HG02678 (cell line): Measurements from ENCODE around the gene ATP6V0D1.
"Not testable (repeated sequence)": the region's sequence is repeated elsewhere in the genome, so short reads cannot be mapped to it uniquely, and the experiment has no call there.

Experiments
- ATAC-seq: cut with Tn5 transposase; IDR thresholded peaks from one replicate; pipeline ENCODE4 v1.9.1; 2021; ENCODE audit warnings: mild to moderate bottlenecking, moderate library complexity; ENCODE audit not compliant: unreplicated experiment

Gene ATP6V0D1

DNA sequence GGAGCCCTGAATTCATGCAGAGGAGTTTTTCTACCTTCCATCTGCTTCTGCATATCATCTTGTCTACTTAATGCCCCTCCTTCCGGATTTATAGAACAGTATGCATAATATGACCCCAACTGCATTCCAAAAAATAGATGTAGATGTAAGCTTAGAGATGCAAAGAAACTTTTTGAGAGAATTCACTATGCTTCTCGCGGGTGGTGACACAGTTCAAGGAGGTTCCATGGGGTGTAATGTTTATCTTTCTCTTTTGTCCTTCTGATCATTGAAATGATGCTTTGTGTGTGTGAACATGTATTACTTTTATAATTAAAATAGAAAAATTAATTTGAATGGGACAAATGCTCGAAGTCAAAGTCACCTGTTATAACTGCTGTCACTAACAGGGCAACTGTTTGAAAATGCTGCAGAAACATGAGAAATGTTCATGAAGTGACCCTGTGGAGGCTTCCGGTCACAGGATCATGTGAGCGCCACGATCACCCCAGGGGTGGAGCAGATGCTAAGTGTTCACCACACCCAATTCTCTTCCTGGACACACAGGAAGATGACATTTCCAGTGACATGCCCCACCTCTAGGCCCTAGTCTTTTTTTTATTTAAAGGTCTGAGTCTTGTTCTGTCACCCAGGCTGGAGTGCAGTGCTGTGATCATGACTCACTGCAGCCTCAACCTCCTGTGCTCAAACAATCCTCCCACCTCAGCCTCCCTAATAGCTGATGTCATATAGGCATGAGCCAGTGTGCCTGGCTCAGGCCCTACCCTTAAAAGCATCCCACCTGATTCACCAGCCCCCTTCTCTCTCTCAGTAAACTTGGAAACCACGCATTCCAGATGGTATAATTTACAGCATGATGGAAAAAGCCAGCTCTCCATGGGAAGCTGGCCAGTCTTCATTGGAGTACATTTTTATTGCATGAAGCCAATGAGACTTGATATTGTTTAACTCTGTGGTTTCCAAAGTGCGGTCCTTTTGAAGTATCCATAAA lies 23.4 kb upstream of the ATP6V0D1 start:
- no peak for ATAC-seq

DNA sequence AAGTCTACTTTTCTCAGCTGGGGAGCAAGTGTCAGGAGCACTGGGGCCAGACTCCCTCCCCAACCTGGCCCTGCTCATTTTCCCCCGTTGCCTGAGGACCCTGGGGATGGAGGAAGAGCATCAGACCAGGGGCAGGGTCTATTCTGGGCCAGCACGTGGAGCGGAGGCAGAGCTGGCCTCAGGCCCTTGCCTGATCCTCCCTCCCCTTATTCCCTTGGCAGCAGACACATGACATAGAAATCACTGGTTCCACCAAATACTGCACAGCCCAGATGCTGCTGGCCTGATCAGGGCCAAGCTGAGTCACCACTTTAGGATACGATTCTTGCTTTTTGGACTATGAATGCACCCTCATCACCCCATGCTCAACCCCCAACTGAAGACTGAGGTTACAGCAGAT lies 18.1 kb upstream of the ATP6V0D1 start:
- no peak for ATAC-seq

DNA sequence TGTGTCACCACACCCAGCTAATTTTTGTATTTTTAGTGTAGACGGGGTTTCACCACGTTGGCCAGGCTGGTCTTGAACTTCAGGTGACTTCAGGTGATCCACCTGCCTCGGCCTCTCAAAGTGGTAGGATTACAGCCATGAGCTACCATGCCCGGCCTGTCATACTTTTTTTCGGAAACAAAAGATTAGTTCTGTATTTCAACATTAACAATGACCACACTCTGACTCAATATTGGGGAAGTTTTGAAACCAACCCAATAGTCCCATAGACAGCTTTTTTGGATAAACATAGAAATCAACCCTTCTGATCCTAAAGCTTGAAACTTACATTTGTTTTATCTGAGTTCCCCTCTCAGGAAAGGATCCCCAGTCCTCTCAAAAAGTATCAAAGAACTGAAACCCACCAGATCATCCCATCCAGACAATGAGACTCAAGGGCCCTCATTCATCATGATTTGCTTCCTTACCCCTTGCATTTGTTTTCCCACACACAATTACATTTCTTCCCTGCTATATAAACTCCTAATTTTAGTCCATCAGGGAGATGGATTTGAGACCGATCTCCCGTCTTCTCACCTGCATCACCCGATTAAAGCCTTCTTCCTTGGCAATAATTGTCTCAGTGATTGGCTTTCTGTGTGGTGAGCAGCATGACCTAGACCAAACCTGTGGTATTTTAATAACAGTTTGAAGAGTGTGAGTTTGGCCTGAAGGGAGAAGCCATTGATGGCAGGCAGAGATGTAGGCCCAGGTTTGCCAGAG lies 9.6 kb upstream of the ATP6V0D1 start:
- ATAC-seq = no peak

DNA sequence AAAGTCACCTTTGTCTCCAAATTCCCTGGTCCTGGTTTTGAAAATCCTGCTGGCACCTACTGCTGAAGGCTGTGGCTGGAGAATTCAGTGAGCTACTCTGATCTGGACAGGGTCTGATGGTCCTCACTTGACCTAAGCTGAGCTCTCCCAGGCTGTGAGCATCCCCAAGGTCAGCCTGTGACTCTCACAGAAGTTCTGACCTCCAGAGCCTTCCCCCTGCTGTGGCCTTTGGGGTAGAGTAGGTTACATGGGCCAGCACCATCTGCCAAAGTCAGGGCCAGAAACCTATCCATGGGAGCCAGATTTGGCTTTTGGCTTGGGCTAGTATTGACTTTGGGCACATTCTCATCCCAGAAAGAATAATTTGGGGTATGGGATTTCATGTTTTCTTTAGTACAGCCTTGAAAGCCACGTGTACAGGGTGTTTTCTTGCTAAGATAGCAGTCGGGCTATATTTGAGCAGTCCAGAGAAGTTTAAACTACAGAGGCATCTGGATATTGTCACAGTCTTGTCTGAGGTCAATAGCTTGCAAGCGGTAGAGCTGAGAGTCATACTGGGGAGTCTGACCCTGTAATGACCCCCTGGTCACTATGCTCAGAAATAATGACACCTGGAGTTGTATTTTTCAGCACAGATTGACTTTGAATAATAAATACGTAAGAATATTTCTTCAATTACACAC lies 8.6 kb upstream of the ATP6V0D1 start:
- ATAC-seq = no peak

DNA sequence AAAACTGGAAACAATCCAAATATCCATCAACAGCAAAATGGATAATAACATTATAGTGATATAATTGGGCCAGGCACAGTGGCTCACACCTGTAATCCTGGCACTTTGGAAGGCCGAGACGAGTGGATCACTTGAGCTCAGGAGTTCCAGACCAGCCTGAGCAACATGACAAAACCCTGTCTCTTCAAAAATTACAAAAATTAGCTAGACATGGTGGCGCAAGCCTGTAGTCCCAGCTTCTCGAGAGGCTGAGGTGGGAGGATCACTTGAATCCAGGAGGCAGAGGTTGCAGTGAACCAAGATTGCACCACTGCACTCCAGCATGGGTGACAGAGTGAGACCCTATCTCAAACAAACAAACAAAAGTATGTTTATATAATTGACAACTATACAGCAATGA lies 6.6 kb upstream of the ATP6V0D1 start:
- not testable (repeated sequence) for ATAC-seq

DNA sequence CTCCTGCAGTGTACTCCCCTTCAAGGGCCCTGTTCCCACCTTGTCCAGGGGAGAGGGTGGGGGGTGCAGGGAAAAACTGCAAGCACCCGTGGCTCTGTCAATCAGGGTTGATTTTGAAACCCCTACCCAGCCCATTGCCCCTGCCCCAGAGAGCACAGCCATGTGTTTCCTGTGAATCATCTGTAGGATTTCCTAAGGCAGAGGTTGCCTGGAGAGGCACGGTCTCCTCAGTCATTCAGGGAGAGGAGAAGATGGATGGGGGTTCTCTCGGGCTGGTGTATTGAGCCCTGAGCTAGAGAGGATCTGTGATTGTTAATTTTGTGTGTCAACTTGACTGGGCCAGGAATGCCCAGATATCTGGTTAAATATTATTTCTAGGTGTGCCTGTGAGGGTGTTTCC lies 5.8 kb upstream of the ATP6V0D1 start:
- no peak for ATAC-seq

DNA sequence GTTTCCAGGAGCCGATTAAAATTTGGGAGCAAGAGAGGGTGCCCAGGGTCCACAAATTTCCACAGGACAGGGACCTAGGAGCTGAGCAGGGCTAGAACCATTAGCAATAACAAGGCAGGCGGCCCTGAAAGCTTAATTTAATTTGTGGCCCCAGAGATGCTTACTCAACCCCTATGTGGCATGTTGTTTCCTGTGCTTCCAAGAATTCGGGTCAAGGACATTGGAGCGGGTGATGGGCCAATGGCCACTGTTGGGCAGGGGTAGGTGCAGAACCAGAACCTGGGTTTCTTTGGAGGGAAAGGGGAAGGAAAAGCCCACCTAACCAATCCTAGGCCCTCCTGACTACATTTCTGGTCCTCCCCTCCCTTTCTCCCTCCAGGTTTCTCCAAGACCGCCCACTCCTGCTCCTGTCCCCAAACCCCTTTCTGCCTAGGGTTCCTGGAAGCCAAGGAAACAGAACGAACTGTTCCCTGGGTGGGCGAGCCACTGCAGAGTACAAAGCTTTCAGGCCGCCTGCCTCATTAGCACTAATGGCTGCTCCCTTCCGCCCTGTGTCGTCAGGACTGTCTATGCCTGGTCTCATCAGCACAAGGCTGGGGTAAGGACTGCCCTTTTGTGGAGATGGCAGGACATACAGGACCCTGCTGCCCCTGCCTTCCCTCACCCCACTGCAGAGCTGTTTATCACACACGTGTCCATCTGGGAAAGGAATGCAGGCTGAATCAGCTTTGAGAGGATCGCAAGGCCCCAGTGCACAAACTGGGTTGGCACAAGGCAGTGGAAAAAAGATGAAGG lies 3.0 kb upstream of the ATP6V0D1 start:
- ATAC-seq = no peak

DNA sequence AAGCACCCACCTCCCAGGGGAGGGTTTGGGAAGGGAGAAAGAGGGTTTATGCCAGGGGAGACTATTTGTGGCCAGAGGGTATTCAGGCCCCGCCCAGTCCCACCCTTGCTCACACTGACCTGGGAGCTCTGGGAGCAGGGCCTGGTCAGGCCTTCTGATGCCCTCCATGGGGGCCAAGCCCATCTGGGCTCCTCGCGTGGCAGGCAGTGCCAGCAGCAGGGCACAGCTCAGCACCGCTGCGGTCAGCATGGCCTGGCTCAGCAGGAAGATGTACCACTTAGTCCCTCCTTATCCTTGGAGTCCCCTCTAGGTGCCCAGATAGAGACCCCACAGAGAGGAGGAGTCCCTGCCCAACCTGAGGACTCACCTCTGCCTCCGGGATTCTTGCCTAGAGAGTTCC lies 2.2 kb upstream of the ATP6V0D1 start, which contains the start of gene AGRP:
AGRP (minus strand) TSS at position 398 of the 400 bp plus-strand sequence; CDS start at position 249, 149 bp downstream.
- no peak for ATAC-seq

DNA sequence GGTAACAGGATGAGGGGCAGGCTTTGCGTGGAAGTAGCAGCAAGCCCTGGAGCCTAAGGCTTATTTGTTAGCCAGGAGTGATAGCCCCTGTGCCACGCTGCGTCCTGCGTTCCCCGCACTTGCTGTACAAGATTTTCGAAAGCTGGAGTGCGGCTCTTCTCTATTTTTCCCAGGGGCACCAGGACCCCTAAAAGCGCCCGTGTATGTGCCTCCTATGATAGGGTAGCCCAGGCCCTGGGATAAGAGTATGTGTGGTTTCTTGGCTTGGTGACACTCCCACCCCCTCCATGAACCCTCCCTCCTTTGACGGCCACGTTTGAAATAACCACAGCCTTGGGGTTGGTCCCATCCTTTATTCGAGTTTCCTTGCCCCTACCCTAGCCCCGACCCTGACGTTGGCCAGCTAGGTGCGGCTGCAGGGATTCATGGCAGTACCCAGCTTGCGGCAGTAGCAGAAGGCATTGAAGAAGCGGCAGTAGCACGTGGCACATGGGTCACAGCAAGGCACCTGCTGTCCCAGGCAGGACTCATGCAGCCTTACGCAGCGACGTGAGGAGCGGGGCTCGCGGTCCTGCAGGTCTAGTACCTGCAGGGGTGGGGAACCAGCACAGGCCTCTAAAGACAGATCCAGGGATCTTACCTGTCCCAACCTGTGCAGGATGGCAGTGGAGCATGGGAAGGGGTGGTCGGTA lies 1.4 kb upstream of the ATP6V0D1 start:
- no peak for ATAC-seq

DNA sequence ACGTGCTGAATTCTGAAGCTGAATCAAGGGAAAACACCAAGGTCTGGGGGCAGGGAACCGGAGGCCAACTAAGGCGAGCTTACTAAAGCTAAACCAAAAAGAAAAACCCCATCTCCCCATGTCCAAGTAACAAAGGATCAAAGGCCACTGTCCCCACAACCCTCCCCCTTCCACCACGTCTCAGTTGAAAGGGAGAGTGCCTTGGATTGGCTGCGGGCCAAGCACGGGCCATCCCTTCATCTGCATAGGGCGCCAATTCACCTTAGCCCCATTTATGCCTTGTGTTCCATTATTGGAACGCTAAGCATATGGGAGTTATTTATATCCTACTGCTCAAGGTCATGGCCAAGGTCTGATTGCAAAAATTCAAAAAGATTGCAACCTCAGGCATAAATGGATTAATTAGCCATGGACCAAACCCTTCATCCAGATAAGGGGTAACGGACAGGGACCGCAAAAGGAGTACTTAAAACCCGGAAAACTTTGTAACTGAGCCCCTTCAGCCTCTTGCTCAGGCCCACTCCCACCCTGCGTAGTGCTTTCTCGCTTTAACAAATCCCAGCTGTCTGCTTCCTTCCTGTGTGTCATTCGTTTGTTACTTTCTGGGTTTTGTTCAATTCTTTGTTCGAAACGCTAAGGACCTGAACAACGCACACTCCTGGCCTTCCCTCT lies 740 bp upstream of the ATP6V0D1 start:
- no peak for ATAC-seq

DNA sequence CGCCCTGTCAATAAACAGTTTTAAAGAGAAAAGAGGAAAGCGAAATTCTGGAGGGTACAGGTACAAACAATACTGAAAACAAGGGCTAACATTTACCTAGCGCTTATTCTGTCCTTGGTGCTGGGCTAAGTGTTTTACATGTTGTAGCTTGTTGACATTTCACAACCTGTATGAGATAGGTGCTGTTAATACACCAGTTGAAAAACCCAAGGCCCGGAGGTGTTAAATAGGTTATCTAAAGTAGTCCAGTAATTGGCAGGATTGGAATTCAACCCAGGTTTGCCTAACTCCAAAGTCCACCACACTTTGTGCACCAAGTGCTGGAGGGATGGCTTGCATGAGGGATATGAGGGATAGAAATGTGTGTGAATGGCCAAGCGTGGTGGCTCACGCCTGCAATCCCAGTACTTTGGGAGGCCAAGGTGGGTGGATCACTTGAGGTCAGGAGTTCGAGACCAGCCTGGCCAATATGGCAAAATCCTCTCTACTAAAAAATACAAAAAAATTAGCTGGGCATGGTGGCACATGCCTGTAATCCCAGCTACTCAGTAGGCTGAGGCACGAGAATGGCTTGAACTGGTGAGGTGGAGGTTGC lies 2.9 kb downstream of the ATP6V0D1 start:
- no peak for ATAC-seq

DNA sequence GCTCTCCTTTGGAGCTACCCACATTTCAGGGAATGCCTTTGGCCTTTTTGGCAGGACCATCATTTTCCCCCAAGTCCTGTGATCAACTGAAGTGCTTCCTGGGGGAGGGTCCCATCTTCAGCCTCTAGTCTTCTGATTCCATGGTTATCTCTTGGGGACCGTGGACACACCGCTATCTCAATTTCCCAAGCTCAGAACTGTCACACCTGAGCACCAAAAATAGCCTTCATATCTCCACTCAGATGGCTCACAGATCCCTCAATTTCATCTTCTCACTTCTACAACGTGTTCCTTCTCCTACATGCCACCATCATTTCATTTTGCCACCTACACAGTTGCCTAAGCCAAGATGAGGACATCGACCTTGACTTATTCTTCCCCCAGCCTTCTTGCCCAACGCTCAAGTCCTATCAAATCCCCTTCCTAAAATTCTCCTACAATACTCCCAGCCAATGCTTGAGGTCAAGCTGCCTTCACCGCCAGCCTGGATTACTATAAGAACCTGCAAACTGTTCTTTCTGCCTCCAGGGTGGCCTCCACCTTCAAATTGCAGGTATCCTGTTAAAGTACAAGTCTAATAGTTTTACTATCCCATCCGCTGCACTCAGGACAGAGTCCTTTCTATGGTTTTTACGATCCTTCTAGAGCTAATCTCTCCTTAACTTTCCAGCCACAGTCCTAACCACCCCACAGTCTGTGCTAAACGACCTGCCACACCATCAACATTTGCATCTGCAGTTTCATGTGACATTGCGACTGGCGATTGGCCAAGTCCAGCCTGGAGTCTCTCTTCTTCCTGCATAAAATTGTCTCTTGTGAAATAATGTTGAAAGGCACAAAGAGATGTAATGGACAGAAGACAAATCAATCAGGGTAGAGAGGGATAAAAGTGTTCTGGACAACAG lies 6.2 kb downstream of the ATP6V0D1 start:
- ATAC-seq = no peak

DNA sequence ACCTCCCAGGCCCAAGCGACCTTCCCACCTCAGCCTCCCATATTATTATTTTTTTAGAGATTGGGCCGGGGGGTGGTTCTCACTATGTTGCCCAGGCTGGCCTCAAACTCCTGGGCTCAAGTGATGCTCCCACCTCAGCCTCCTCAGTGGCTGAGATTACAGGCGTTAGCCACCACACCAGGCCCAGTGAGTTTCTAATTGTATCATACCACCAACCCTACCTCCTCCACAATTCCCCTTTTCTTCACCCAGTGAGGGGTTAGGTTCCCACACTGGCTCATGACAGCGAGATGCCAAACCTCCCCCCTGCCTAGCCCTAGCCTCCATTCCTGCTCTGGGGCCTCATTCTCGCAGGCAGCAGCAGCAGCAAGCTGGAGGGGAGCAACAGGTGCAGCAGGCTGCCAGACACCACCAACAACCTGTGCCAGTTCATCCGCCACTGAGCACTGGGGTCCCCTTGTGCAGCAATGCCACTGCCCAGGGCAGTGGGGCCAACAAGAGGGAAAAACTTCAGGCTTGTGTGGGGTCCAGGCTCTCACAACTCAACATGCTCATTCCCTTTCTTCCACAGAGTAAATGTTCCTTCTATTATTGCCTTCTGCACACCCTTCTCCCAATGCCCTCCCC lies 9.1 kb downstream of the ATP6V0D1 start:
- ATAC-seq = no peak

DNA sequence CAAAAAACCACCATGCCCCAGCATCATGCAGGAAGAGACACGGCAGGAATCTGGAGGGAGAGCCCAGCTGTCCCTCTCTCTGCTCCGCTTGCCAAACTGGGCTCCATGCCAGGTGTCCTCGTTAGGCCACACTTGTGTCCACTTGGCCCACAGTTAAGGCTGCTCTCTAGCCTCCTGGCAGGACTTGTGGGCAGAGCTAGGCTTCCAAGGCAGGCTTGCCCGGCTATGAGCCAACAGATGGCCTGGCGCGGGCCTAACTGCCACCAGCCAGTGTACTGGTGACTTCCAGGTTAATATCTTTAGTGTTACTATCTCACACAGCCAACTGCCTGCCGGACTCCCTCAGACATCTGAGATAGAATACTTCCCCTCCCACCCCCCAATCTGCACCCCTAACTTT lies 10.6 kb downstream of the ATP6V0D1 start:
- no peak for ATAC-seq

DNA sequence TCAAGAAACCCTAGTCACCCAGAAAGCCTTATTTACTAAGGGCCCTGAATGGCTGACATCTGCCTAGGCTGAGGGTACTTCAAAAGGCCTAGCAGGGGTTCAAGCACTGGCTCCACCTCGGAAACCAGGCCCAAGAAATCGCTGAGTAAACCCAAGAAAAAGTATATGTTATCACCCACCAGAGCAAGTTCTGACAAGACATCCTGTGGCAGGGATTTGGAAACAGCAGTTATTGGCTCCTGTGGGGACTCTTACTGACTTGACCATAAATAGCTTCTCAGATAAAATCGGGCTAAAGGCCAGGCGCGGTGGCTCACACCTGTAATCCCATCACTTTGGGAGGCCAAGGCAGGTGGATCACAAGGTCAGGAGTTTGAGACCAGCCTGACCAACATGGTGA lies 12.2 kb downstream of the ATP6V0D1 start:
- no peak for ATAC-seq

DNA sequence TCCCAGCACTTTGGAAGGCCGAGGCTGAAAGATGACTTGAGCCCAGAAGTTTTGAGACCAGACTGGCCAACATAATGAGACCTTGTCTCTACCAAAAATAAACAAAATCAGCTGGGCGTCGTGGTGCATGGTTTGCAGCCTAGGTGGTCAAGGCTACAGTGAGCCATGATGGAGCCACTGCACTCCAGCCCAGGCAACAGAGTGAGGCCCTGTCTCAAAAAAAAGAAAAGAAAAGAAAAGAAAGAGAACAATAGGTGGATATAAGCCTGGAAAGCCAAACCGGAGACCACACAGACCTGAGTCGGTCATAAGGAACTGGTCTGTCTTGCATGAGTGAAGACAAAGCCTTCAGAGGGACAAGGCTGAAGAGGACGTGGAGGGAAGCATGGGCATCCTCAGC lies 14.4 kb downstream of the ATP6V0D1 start:
- ATAC-seq = no peak

DNA sequence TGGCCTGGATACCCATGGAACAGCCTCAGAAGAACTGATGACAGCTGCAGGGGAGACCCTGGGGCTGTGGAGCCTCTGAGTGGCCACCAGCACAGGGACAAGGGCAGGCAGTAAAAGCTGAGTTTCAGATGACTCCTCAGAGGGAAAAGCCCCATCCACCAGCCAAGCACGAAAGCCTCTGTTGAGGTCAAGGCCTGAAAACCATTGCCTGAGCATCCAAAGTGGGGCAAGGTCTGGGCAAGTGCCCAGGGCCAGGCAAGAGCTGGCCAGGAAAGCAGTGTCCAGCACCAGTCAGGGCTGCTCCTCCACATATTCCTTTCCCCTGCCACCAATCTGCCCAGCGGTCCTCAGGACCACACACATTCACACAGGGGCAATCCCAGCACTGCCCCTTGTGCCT lies 16.4 kb downstream of the ATP6V0D1 start:
- no peak for ATAC-seq
